HL-60/S4 treated with phorbol 12-myristate 13-acetate at 8.2 ng/mL for 4 days and 3 days (cell line): ENCODE measurements around the gene MCU.
"Not testable (repeated sequence)": the region's sequence is repeated elsewhere in the genome, so short reads cannot be mapped to it uniquely, and the experiment has no call there.

ENCODE experiments used
- in situ Hi-C: fragments of 300-500 bp; cut with MboI; formaldehyde crosslinking; loops from 2 replicates; pipeline ENCODE4 v1.15.0; 2022; ENCODE audit warnings: low sequenced_read_pairs

The MCU gene

GRCh38 chr10:72691863-72692743 is at the start of gene MCU:
MCU (plus strand) TSS chr10:72692143; CDS start chr10:72692152, 9 bp downstream.
- in situ Hi-C loops, result no loop called here

GRCh38 chr10:72642318-72642717 is 49.6 kb upstream of the MCU start:
- in situ Hi-C loops, result no loop called here

- in situ Hi-C loops, result no loop called here
These were observed 46.6 kb upstream of the MCU start for GRCh38 chr10:72645263-72645858.

GRCh38 chr10:72646971-72647370 is 45.0 kb upstream of the MCU start:
- in situ Hi-C loops, result not testable (repeated sequence)

- in situ Hi-C loops, result no loop called here
These were observed 43.6 kb upstream of the MCU start for GRCh38 chr10:72648301-72648700.

- in situ Hi-C loops, result no loop called here
These were observed 42.7 kb upstream of the MCU start for GRCh38 chr10:72649291-72649690.

- in situ Hi-C loops, result no loop called here
These were observed 38.4 kb upstream of the MCU start for GRCh38 chr10:72653383-72654096.

GRCh38 chr10:72654720-72655119 is 37.2 kb upstream of the MCU start:
- in situ Hi-C loops, result no loop called here

GRCh38 chr10:72658696-72659400 is 33.1 kb upstream of the MCU start:
- in situ Hi-C loops, result no loop called here

GRCh38 chr10:72659694-72660093 is 32.2 kb upstream of the MCU start:
- in situ Hi-C loops, result no loop called here

- in situ Hi-C loops, result no loop called here
These were observed 31.7 kb upstream of the MCU start for GRCh38 chr10:72660220-72660619.

- in situ Hi-C loops, result no loop called here
These were observed 30.5 kb upstream of the MCU start for GRCh38 chr10:72661431-72661830.

GRCh38 chr10:72663971-72664370 is 28.0 kb upstream of the MCU start:
- in situ Hi-C loops, result no loop called here

GRCh38 chr10:72665925-72666324 is 26.0 kb upstream of the MCU start:
- in situ Hi-C loops, result no loop called here

- in situ Hi-C loops, result no loop called here
These were observed 24.6 kb upstream of the MCU start for GRCh38 chr10:72667207-72667864.

GRCh38 chr10:72673280-72673679 is 18.7 kb upstream of the MCU start:
- in situ Hi-C loops, result no loop called here

- in situ Hi-C loops, result not testable (repeated sequence)
These were observed 17.8 kb upstream of the MCU start for GRCh38 chr10:72674174-72674573.

GRCh38 chr10:72679838-72680241 is 12.1 kb upstream of the MCU start:
- in situ Hi-C loops, result no loop called here

GRCh38 chr10:72682638-72683037 is 9.3 kb upstream of the MCU start:
- in situ Hi-C loops, result no loop called here

GRCh38 chr10:72685264-72685921 is 6.5 kb upstream of the MCU start:
- in situ Hi-C loops, result no loop called here
